Uterus (tissue), 4 donors: Measurements from ENCODE around the gene ERO1A. TPM values are rescaled to one million over a fixed set of nuclear protein-coding genes. Genes with fewer than 3 reads are reported as not detected.
A peak's percentile ranks its signal among the peaks of the same experiment; 100 is the strongest.
"Not testable (repeated sequence)": the region's sequence is repeated elsewhere in the genome, so short reads cannot be mapped to it uniquely, and the experiment has no call there.

Experiments
- DNase-seq, 2 donors: peaks; one replicate each; pipeline ENCODE4 v3.0.0-alpha.2; 2019 to 2020
- H3K27ac ChIP-seq, 2 donors: fragments of 200-600 bp; sonication (generic); 1 replicate in 1 of 2; 2 replicates in 1 of 2; pipeline ENCODE4 v1.5.1; 2016 to 2018
- H3K27me3 ChIP-seq, 2 donors: fragments of 200-600 bp; sonication (generic); one replicate each; pipeline ENCODE4 v1.5.1; 2018 to 2019; ENCODE audit warnings: control low read depth in 1 of 2
- H3K36me3 ChIP-seq, 2 donors: fragments of 200-600 bp; sonication (generic); one replicate each; pipeline ENCODE4 v1.5.1; 2019; ENCODE audit warnings: control low read depth in 1 of 2
- H3K4me1 ChIP-seq, 2 donors: fragments of 200-600 bp; sonication (generic); one replicate each; pipeline ENCODE4 v1.5.1; 2018 to 2019; ENCODE audit warnings: control low read depth in 1 of 2
- H3K4me3 ChIP-seq, 2 donors: fragments of 200-600 bp; sonication (generic); 1 replicate in 1 of 2; 2 replicates in 1 of 2; pipeline ENCODE4 v1.5.1; 2018 to 2019; ENCODE audit warnings: mild to moderate bottlenecking in 1 of 2
- H3K9me3 ChIP-seq, 2 donors: fragments of 200-600 bp; sonication (generic); one replicate each; pipeline ENCODE4 v1.5.1; 2019; ENCODE audit warnings: control low read depth in 1 of 2
- CTCF ChIP-seq, 4 experiments: fragments of 200-600 bp in 2 of 4; fragments of 450-650 bp in 2 of 4; sonication (generic) in 2 of 4; IDR thresholded peaks; one replicate each; pipeline ENCODE4 v1.5.1; 2016 to 2019; ENCODE audit warnings: antibody characterized with exemption in 4 of 4, mild to moderate bottlenecking in 2 of 4, moderate library complexity in 1 of 4
- POLR2A ChIP-seq, 2 donors: fragments of 450-650 bp; IDR thresholded peaks; one replicate each; pipeline ENCODE4 v1.6.1; 2016; ENCODE audit warnings: antibody characterized with exemption in 2 of 2, mild to moderate bottlenecking in 1 of 2, moderate library complexity in 1 of 2
- intact Hi-C: fragments of 100-400 bp; cut with DNase I; formaldehyde crosslinking; loops from one replicate; pipeline ENCODE4 v1.15.1; 2023; ENCODE audit warnings: low total_unique reads
- total RNA-seq, 4 donors: library from RNA; depleted of rRNA in 3 of 4; stranded (reverse); fragments of >200 nt in 3 of 4; gene quantifications; one replicate each; pipeline versions ENCODE4 v1.1.0 to v1.2.4, GENCODE V29; 2014 to 2023
- donor health status: DM: yes; HTN: yes; CAD: no.

The ERO1A gene
- total RNA-seq, 4 donors from 2014 or later = 21.3 to 38.2 (median 30.4) TPM

- no peak for TF ChIP-seq CTCF (IDR thresholded peaks at IDR 0.05)
- TF ChIP-seq POLR2A (IDR thresholded peaks at IDR 0.05) = no peak
- Histone ChIP-seq H3K9me3 (no peaks in the 10 kb centered on the region), H3K4me1 (no peaks in the 10 kb centered on the region), H3K27ac (no peak overlapping the region), H3K36me3 (no peaks in the 10 kb centered on the region), H3K4me3 (no peak overlapping the region), H3K27me3 (no peaks in the 10 kb centered on the region)
- DNase-seq = no peak
- intact Hi-C loops = no loop called here
Observed at GRCh38 chr14:52733824-52734223, 38.5 kb upstream of the ERO1A start.

- Histone ChIP-seq H3K27ac (peak overlapping the region; percentile 79 to 90), H3K4me1 (no peaks in the 10 kb centered on the region), H3K9me3 (no peaks in the 10 kb centered on the region), H3K36me3 (no peaks in the 10 kb centered on the region), H3K27me3 (no peaks in the 10 kb centered on the region), H3K4me3 (peak overlapping the region; percentile 68 to 71)
- no peak for TF ChIP-seq CTCF (IDR thresholded peaks at IDR 0.05)
- no peak for TF ChIP-seq POLR2A (IDR thresholded peaks at IDR 0.05)
- intact Hi-C loops = no loop called here
- DNase-seq = no peak
Observed at GRCh38 chr14:52730709-52731111, 35.4 kb upstream of the ERO1A start.

GRCh38 chr14:52729925-52730708, 34.8 kb upstream of the ERO1A start, which contains the start of gene STYX:
TSS of gene STYX (plus strand) at chr14:52730166. CDS start at chr14:52730475, 309 bp downstream.
- Histone ChIP-seq H3K4me3 (peak within 1 kb of the TSS; percentile 68 to 71), H3K27me3 (no peaks in the 10 kb centered on the region), H3K9me3 (no peaks in the 10 kb centered on the region), H3K4me1 (no peaks in the 10 kb centered on the region), H3K27ac (peak within 1 kb of the TSS; percentile 79 to 90), H3K36me3 (no peaks in the 10 kb centered on the region)
- DNase-seq = peak; percentile 97 to 98
- TF ChIP-seq CTCF (IDR thresholded peaks at IDR 0.05) (peak; percentile 18 to 39 (median 26)), POLR2A (IDR thresholded peaks at IDR 0.05) (peak; percentile 76 to 86)
- intact Hi-C loops = no loop called here

GRCh38 chr14:52729585-52729924, 34.2 kb upstream of the ERO1A start:
- TF ChIP-seq POLR2A (IDR thresholded peaks at IDR 0.05) = no peak
- TF ChIP-seq CTCF (IDR thresholded peaks at IDR 0.05) = no peak
- peak overlapping the region in 1 of 2 donors; percentile 71 for H3K4me3 ChIP-seq

GRCh38 chr14:52729035-52729434, 33.7 kb upstream of the ERO1A start:
- H3K27me3 ChIP-seq, H3K9me3 ChIP-seq, DNase-seq, H3K4me3 ChIP-seq, intact Hi-C loops, H3K4me1 ChIP-seq, H3K36me3 ChIP-seq: not testable (repeated sequence)
- H3K27ac ChIP-seq = peak overlapping the region; percentile 68 to 77

More at GRCh38 chr14:52729585-52729924, 34.2 kb upstream of the ERO1A start:
- Histone ChIP-seq H3K4me1 (no peaks in the 10 kb centered on the region), H3K36me3 (no peaks in the 10 kb centered on the region), H3K27me3 (no peaks in the 10 kb centered on the region), H3K27ac (peak overlapping the region; percentile 68 to 77), H3K9me3 (no peaks in the 10 kb centered on the region)
- intact Hi-C loops = no loop called here
- DNase-seq = no peak

- DNase-seq, H3K27ac ChIP-seq, intact Hi-C loops, H3K4me3 ChIP-seq, H3K4me1 ChIP-seq, H3K36me3 ChIP-seq, H3K9me3 ChIP-seq, H3K27me3 ChIP-seq: not testable (repeated sequence)
Observed at GRCh38 chr14:52727509-52727908, 32.2 kb upstream of the ERO1A start.
